Measurements from ENCODE around the gene IRF9. TPM values are rescaled to one million over a fixed set of nuclear protein-coding genes. Genes with fewer than 3 reads are reported as not detected.
"Not testable (repeated sequence)": the region's sequence is repeated elsewhere in the genome, so short reads cannot be mapped to it uniquely, and the experiment has no call there.

The IRF9 gene
- total RNA-seq, 2 donors from 2014 or later = 245 to 263 TPM

DNA sequence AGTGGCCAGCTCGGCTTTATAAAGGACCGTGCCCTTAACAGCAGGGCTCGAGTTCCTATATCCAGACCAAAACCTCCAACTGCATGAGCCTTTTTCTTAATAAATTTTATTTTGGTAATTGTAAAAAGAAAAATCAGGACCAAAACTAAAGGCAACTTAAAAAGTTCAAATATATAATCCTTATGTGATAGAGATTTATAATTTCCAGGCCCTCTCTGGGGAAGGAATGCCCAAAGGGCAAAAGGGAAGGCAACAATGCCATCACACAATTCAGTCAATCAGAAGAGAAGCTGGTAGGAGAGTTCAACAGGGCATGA, 28.0 kb downstream of the IRF9 start:
- Mint-ChIP-seq H3K27ac (peak overlapping the region; percentile 88), H3K27me3 (ENCODE audit: low read depth) (no peaks in the 10 kb centered on the region), H3K4me1 (ENCODE audit: low read depth) (peaks cover 52% of the 10 kb centered on the region), H3K4me3 (peak overlapping the region; percentile 91 to 93), H3K9me3 (no peaks in the 10 kb centered on the region), H3K36me3 (ENCODE audit: insufficient read depth in 2 of 2) (peaks cover 3 to 10% of the 10 kb centered on the region in 2 donors)
- no peak for DNase-seq
- ATAC-seq (replicated peaks in 1 of 2) = no peak

GRCh38 chr14:24189460-24189859, 28.4 kb downstream of the IRF9 start:
- DNase-seq = no peak
- Mint-ChIP-seq H3K9me3 (no peaks in the 10 kb centered on the region), H3K4me3 (peak overlapping the region in 1 of 2 donors; percentile 91), H3K36me3 (ENCODE audit: insufficient read depth in 2 of 2) (peaks cover 3 to 11% of the 10 kb centered on the region in 2 donors), H3K4me1 (ENCODE audit: low read depth) (peaks cover 57% of the 10 kb centered on the region), H3K27ac (peak overlapping the region; percentile 88), H3K27me3 (ENCODE audit: low read depth) (no peaks in the 10 kb centered on the region)
- no peak for ATAC-seq (replicated peaks in 1 of 2)

- no peaks in the 10 kb centered on the region for H3K9me3 Mint-ChIP-seq
- peaks cover 3 to 11% of the 10 kb centered on the region in 2 donors for H3K36me3 Mint-ChIP-seq (ENCODE audit: insufficient read depth in 2 of 2)
- ATAC-seq (replicated peaks in 1 of 2) (no peak), DNase-seq (no peak)
- H3K27ac Mint-ChIP-seq = no peak overlapping the region
- H3K4me3 Mint-ChIP-seq = no peak overlapping the region
- peaks cover 63% of the 10 kb centered on the region for H3K4me1 Mint-ChIP-seq (ENCODE audit: low read depth)
- no peaks in the 10 kb centered on the region for H3K27me3 Mint-ChIP-seq (ENCODE audit: low read depth)
Observed at GRCh38 chr14:24190416-24190815, 29.4 kb downstream of the IRF9 start.

DNA sequence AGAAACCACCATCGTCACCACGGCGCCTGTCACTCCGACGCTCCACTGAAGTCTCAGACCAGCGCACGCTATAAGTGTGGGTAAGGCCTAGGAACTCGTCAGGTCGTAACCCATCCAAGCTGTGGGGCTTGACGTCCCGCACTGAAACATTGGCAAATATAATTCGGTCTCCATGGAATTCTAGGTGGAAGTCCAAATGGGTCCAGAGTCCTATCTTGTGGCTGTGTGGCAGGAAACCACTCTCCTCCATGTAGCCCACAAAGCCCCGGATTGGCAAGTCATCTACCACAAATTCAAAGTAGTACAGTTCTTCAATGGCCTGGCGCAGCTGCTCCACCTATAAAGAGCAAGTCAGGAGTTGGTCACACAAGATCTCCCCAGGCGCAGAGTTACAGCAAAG, 31.9 kb downstream of the IRF9 start:
- Mint-ChIP-seq H3K4me3 (no peak overlapping the region), H3K36me3 (ENCODE audit: insufficient read depth in 2 of 2) (peaks cover 3 to 17% of the 10 kb centered on the region in 2 donors), H3K4me1 (ENCODE audit: low read depth) (peaks cover 70% of the 10 kb centered on the region), H3K9me3 (no peaks in the 10 kb centered on the region), H3K27ac (no peak overlapping the region), H3K27me3 (ENCODE audit: low read depth) (no peaks in the 10 kb centered on the region)
- ATAC-seq (replicated peaks in 1 of 2) (no peak), DNase-seq (no peak)

- Mint-ChIP-seq H3K4me1 (ENCODE audit: low read depth) (peaks cover 70% of the 10 kb centered on the region), H3K4me3 (peak overlapping the region; percentile 95 to 97), H3K36me3 (ENCODE audit: insufficient read depth in 2 of 2) (peaks cover 9 to 27% of the 10 kb centered on the region in 2 donors)
Observed at GRCh38 chr14:24194186-24194872, 33.3 kb downstream of the IRF9 start.

DNA sequence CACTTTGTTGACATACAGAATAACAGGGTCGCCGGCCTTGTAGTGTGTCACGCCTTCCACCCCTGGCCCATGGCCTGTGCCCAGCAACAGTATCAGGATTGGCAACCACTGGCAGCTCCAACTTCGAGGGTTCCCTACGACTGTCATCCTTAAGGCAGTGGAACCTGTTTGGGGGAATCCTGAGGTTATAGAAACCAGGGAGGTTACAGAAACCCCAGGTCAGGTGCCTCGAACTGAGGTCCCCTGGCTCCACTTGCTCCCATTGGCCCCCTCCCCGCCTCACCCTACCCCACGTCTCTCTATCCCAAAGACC, 33.8 kb downstream of the IRF9 start:
- no peak for ATAC-seq (replicated peaks in 1 of 2)
- Mint-ChIP-seq H3K36me3 (ENCODE audit: insufficient read depth in 2 of 2) (peaks cover 9 to 31% of the 10 kb centered on the region in 2 donors), H3K27ac (peak overlapping the region; percentile 92), H3K4me1 (ENCODE audit: low read depth) (peaks cover 66% of the 10 kb centered on the region), H3K27me3 (ENCODE audit: low read depth) (no peaks in the 10 kb centered on the region), H3K4me3 (peak overlapping the region; percentile 95 to 97), H3K9me3 (no peaks in the 10 kb centered on the region)
- no peak for DNase-seq

More at GRCh38 chr14:24194186-24194872, 33.3 kb downstream of the IRF9 start:
- no peaks in the 10 kb centered on the region for H3K9me3 Mint-ChIP-seq
- H3K27ac Mint-ChIP-seq = peak overlapping the region; percentile 92
- ATAC-seq (replicated peaks in 1 of 2) (no peak), DNase-seq (no peak)
- no peaks in the 10 kb centered on the region for H3K27me3 Mint-ChIP-seq (ENCODE audit: low read depth)

DNA sequence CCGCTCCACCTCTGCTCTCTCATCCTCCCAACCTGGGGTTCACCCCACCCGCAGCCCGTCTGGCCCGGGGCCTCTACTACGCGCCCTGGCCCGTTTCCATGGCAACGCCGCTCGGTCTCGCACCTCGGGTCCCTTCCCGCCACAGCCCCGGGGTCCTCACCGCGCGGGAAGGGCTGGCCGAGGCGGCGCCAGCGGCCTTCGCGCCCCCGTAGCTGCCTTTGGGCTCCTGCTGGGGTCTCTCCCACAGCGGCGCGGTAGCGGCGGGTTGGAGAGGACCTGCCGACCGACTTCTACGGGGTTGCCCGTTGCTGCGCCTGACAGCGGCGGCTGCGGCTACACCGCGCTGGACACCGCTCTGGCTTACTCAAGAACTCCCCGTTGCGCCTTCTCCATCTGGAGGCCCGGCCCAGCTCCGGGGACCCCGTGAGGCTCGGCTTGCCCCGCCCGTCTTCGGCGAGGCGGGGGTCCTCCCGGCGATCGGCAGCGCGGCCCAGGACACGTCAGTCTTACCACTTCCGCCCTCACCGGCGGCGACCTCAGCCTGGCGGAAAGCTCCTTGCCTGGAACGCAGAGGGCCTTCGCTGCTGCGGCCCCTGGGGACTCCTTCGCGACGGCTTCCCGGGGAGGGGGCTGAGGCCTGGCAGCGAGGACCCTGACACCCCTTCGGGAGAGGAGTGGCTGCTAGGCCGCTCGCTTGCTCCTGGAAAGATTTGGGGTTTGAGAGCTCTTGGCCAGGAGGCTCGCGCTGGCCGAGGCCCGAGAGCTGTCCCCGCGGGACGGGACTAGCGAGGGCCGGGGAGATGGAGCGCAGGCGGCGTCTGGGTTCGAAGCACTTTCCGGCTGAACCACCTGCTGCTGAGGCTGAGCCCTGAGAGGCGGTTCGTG, 34.4 kb downstream of the IRF9 start, which contains the start of gene TM9SF1:
TM9SF1 (minus strand) TSS at position 256 of the 885 bp plus-strand sequence. CDS start 422 bp downstream, outside the sequence.
- Mint-ChIP-seq H3K36me3 (ENCODE audit: insufficient read depth in 2 of 2) (peaks cover 9 to 31% of the 10 kb centered on the region in 2 donors), H3K4me3 (peak within 1 kb of the TSS; percentile 95 to 97), H3K27ac (peak within 1 kb of the TSS; percentile 92), H3K4me1 (ENCODE audit: low read depth) (peaks cover 61% of the 10 kb centered on the region), H3K9me3 (no peaks in the 10 kb centered on the region), H3K27me3 (ENCODE audit: low read depth) (no peaks in the 10 kb centered on the region)
- ATAC-seq (replicated peaks in 1 of 2) (peak; percentile 92 to 94), DNase-seq (peak; percentile 91 to 92)

- peak overlapping the region; percentile 95 to 97 for H3K4me3 Mint-ChIP-seq
- no peaks in the 10 kb centered on the region for H3K27me3 Mint-ChIP-seq (ENCODE audit: low read depth)
- DNase-seq (no peak), ATAC-seq (replicated peaks in 1 of 2) (peak in 1 of 2 donors; percentile 1)
- peak overlapping the region; percentile 92 for H3K27ac Mint-ChIP-seq
- H3K9me3 Mint-ChIP-seq = peaks cover 0 to 1% of the 10 kb centered on the region in 2 donors
- H3K36me3 Mint-ChIP-seq (ENCODE audit: insufficient read depth in 2 of 2) = peaks cover 11 to 32% of the 10 kb centered on the region in 2 donors
- peaks cover 61% of the 10 kb centered on the region for H3K4me1 Mint-ChIP-seq (ENCODE audit: low read depth)
Observed at GRCh38 chr14:24196071-24197055, 35.3 kb downstream of the IRF9 start.

- Mint-ChIP-seq H3K4me1 (ENCODE audit: low read depth) (peaks cover 55% of the 10 kb centered on the region), H3K4me3 (peak overlapping the region; percentile 95 to 97), H3K27ac (peak overlapping the region; percentile 92), H3K36me3 (ENCODE audit: insufficient read depth in 2 of 2) (peaks cover 15 to 38% of the 10 kb centered on the region in 2 donors), H3K27me3 (ENCODE audit: low read depth) (no peaks in the 10 kb centered on the region), H3K9me3 (peaks cover under 1 to 5% of the 10 kb centered on the region in 2 donors)
- DNase-seq (no peak), ATAC-seq (replicated peaks in 1 of 2) (no peak)
Observed at GRCh38 chr14:24197056-24197450, 36.0 kb downstream of the IRF9 start.

- Mint-ChIP-seq H3K4me1 (ENCODE audit: low read depth) (peaks cover 42% of the 10 kb centered on the region), H3K9me3 (peaks cover 6 to 10% of the 10 kb centered on the region in 2 donors), H3K4me3 (peak overlapping the region; percentile 3 to 34), H3K27ac (peak overlapping the region; percentile 39), H3K27me3 (ENCODE audit: low read depth) (no peaks in the 10 kb centered on the region), H3K36me3 (ENCODE audit: insufficient read depth in 2 of 2) (peaks cover 18 to 41% of the 10 kb centered on the region in 2 donors)
- no peak for ATAC-seq (replicated peaks in 1 of 2)
- no peak for DNase-seq
Observed at GRCh38 chr14:24198814-24199524, 37.9 kb downstream of the IRF9 start.

DNA sequence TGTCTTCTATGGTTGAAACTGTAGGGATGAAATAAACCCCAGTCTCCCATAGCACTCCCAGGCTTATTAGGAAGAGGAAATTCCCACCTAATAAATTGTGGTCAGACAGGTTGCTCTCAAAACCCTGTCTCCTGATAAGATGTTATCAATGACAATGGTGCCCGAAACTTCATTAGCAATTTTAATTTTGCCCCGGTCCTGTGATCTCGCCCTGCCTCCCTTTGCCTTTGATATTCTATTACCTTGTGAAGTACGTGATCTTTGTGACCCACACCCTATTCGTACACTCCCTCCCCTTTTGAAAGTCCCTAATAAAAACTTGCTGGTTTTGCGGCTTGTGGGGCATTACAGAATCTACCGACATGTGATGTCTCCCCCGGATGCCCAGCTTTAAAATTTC, 41.5 kb downstream of the IRF9 start:
- not testable (repeated sequence) for DNase-seq; ATAC-seq (replicated peaks in 1 of 2); H3K4me3 Mint-ChIP-seq; H3K9me3 Mint-ChIP-seq; H3K27ac Mint-ChIP-seq; H3K27me3 Mint-ChIP-seq (ENCODE audit: low read depth)
- peaks cover 28% of the 10 kb centered on the region for H3K4me1 Mint-ChIP-seq (ENCODE audit: low read depth)
- peaks cover 25 to 41% of the 10 kb centered on the region in 2 donors for H3K36me3 Mint-ChIP-seq (ENCODE audit: insufficient read depth in 2 of 2)

All from activated T-cell treated with anti-CD3 and anti-CD28 coated beads, Interleukin-2, amount 50 U/mL, for 72 hours (primary cell).